HepG2 (cell line): Measurements from ENCODE around the gene HACD2. TPM values are rescaled to one million over a fixed set of nuclear protein-coding genes. Genes with fewer than 3 reads are reported as not detected.
A peak's percentile ranks its signal among the peaks of the same experiment; 100 is the strongest.

Experiments
- DPF2 ChIP-seq: sonication (generic); formaldehyde crosslinking; IDR thresholded peaks from 2 replicates; pipeline ENCODE4 v1.4.0; 2020; ENCODE audit warnings: mild to moderate bottlenecking, low read depth, missing genetic modification reagents, borderline replicate concordance
- ESRRA ChIP-seq: sonication (generic); formaldehyde crosslinking; IDR thresholded peaks from 2 replicates; pipeline ENCODE4 v1.5.1; 2020; ENCODE audit warnings: mild to moderate bottlenecking, low read depth, missing genetic modification reagents
- FOXC1 ChIP-seq: sonication (generic); formaldehyde crosslinking; IDR thresholded peaks from 2 replicates; pipeline ENCODE4 v1.8.0; 2022; ENCODE audit warnings: mild to moderate bottlenecking, missing genetic modification reagents, borderline replicate concordance
- FOXO1 ChIP-seq: sonication (generic); formaldehyde crosslinking; IDR thresholded peaks from 2 replicates; pipeline ENCODE4 v1.4.0; 2020; ENCODE audit warnings: missing genetic modification reagents
- GABPA ChIP-seq, 2 experiments: IDR thresholded peaks; 2 replicates each; pipeline ENCODE4 v1.6.1; 2011 to 2016; ENCODE audit warnings: low read depth in 2 of 2, low read length in 1 of 2, missing biosample characterization in 1 of 2, missing genetic modification characterization in 1 of 2
- HIVEP1 ChIP-seq: sonication (generic); formaldehyde crosslinking; IDR thresholded peaks from 2 replicates; pipeline ENCODE4 v1.4.0; 2020; ENCODE audit warnings: mild to moderate bottlenecking, missing genetic modification reagents
- IRF2 ChIP-seq: IDR thresholded peaks from 2 replicates; pipeline ENCODE4 v1.6.1; 2018; ENCODE audit warnings: missing genetic modification reagents, missing compliant biosample characterization
- IRF9 ChIP-seq: sonication (generic); formaldehyde crosslinking; IDR thresholded peaks from 2 replicates; pipeline ENCODE4 v1.8.0; 2022; ENCODE audit warnings: missing genetic modification reagents, mild to moderate bottlenecking, borderline replicate concordance
- IRX3 ChIP-seq: sonication (generic); formaldehyde crosslinking; IDR thresholded peaks from 2 replicates; pipeline ENCODE4 v1.8.1; 2023; ENCODE audit warnings: mild to moderate bottlenecking, low read depth, missing genetic modification reagents, borderline replicate concordance
- KDM3A ChIP-seq: IDR thresholded peaks from 2 replicates; pipeline ENCODE4 v1.6.1; 2018; ENCODE audit warnings: low read depth, missing compliant biosample characterization
- KMT2B ChIP-seq: IDR thresholded peaks from 2 replicates; pipeline ENCODE4 v1.6.1; 2016; ENCODE audit warnings: missing genetic modification reagents, missing compliant biosample characterization
- MTA3 ChIP-seq: sonication (generic); formaldehyde crosslinking; IDR thresholded peaks from 2 replicates; pipeline ENCODE4 v1.4.0; 2020; ENCODE audit warnings: missing genetic modification reagents
- MTF2 ChIP-seq: sonication (generic); formaldehyde crosslinking; IDR thresholded peaks from 2 replicates; pipeline ENCODE4 v1.5.0; 2020; ENCODE audit warnings: missing genetic modification reagents, borderline replicate concordance
- MZF1 ChIP-seq: sonication (generic); formaldehyde crosslinking; IDR thresholded peaks from 2 replicates; pipeline ENCODE4 v1.8.1; 2023; ENCODE audit warnings: mild to moderate bottlenecking, missing genetic modification reagents, borderline replicate concordance
- SIX4 ChIP-seq: sonication (generic); formaldehyde crosslinking; IDR thresholded peaks from 2 replicates; pipeline ENCODE4 v1.4.0; 2020; ENCODE audit warnings: missing genetic modification reagents
- SMAD3 ChIP-seq: sonication (generic); formaldehyde crosslinking; IDR thresholded peaks from 2 replicates; pipeline ENCODE4 v1.4.0; 2020; ENCODE audit warnings: missing genetic modification reagents
- SP4 ChIP-seq: sonication (generic); formaldehyde crosslinking; IDR thresholded peaks from 2 replicates; pipeline ENCODE4 v1.8.1; 2023; ENCODE audit warnings: mild to moderate bottlenecking, missing genetic modification reagents
- XRCC5 ChIP-seq: fragments of 200-400 bp; formaldehyde crosslinking; optimal IDR thresholded peaks from 2 replicates; pipeline ENCODE3; 2017; ENCODE audit warnings: mild to moderate bottlenecking, low read length
- ZBTB7A ChIP-seq: sonication (generic); formaldehyde crosslinking; IDR thresholded peaks from 2 replicates; pipeline ENCODE4 v1.8.0; 2022; ENCODE audit warnings: mild to moderate bottlenecking, missing genetic modification reagents
- ZFP91 ChIP-seq: sonication (generic); formaldehyde crosslinking; IDR thresholded peaks from 2 replicates; pipeline ENCODE4 v1.9.0; 2022; ENCODE audit warnings: missing genetic modification reagents, mild to moderate bottlenecking, borderline replicate concordance
- ZNF224 ChIP-seq: sonication (generic); formaldehyde crosslinking; IDR thresholded peaks from 2 replicates; pipeline ENCODE4 v1.5.0; 2020; ENCODE audit warnings: mild to moderate bottlenecking, missing genetic modification reagents
- ZNF264 ChIP-seq: sonication (generic); formaldehyde crosslinking; IDR thresholded peaks from 2 replicates; pipeline ENCODE4 v1.4.0; 2020; ENCODE audit warnings: missing genetic modification reagents
- ZNF547 ChIP-seq: sonication (generic); formaldehyde crosslinking; IDR thresholded peaks from 2 replicates; pipeline ENCODE4 v1.5.1; 2020; ENCODE audit warnings: mild to moderate bottlenecking, missing genetic modification reagents
- ZNF614 ChIP-seq: IDR thresholded peaks from 2 replicates; pipeline ENCODE4 v1.6.1; 2018; ENCODE audit warnings: missing biosample characterization, missing genetic modification reagents, inconsistent platforms, borderline replicate concordance
- ZNF772 ChIP-seq: sonication (generic); formaldehyde crosslinking; IDR thresholded peaks from 2 replicates; pipeline ENCODE4 v1.5.0; 2020; ENCODE audit warnings: mild to moderate bottlenecking, missing genetic modification reagents
- ZNF775 ChIP-seq: sonication (generic); formaldehyde crosslinking; IDR thresholded peaks from 2 replicates; pipeline ENCODE4 v1.4.0; 2020; ENCODE audit warnings: missing genetic modification reagents, mild to moderate bottlenecking, moderate library complexity, borderline replicate concordance
- polyA plus RNA-seq, 8 experiments: library from polyadenylated mRNA; depleted of rRNA in 3 of 8; stranded (reverse) in 7 of 8; unstranded in 1 of 8; fragments of >200 nt; fragmentation: Illumina TruSeq in 4 of 8; extraction: Trizol in 4 of 8; gene quantifications; 2 replicates each; pipeline versions ENCODE4 v1.2.1 to v1.2.3, GENCODE V29; 2011 to 2016; ENCODE audit warnings: low read depth in 4 of 8, missing spikeins in 1 of 8, mixed read lengths in 1 of 8; ENCODE audit not compliant: insufficient read depth in 1 of 8
- total RNA-seq, 5 experiments: library from RNA; depleted of rRNA; stranded (reverse); fragments of >200 nt; fragmentation: Illumina TruSeq; extraction: Trizol; gene quantifications; 2 replicates each; pipeline ENCODE4 v1.2.3, GENCODE V29; 2016; ENCODE audit warnings: low read depth in 1 of 5
- TF ChIP-seq, protein P1 (sequence below): sonication (generic); formaldehyde crosslinking; IDR thresholded peaks from 2 replicates; pipeline ENCODE4 v1.9.0; 2021; ENCODE audit warnings: missing genetic modification reagents, borderline replicate concordance

HACD2 gene
- total and polyA plus RNA-seq, 2 of the 13 experiments (the other 11 are each of a cell fraction or from before 2014, with no cell fraction given): 47.0 to 50.4 TPM

DNA sequence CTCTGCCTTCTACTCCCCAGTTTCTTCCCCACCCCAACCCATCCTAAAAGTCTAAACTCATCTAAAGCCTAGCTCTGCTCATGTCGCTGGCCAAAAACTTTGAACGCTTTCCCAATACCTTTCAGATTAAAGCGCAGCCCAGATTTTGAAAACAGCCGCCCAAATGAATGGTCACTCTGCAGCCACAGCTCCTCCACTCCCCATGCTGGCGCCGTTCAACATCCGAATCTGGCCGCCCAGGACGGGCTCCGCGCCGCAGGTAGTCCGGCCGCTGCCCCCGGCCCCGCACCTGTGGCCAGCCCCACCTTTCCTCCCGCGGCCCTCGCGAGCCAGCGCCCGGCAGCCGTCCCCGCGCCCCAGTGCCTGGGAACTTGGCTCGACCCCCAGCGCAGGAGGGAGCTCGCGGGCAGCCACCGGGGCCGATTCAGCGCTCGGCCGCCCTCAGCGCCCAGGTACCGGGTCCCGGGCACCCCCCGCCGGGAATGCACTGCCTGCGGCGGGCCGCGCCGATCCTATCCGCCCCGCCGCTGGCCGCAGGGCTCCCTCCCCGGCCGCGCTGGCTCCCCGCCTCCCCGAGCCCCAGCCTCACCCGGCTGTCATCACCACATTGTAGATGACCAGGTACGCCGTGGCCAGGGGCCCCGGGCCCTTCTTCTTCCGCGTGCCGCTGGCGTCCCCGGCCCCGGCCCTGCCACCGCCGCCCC is 417 bp downstream of the HACD2 start (continued):
- TF ChIP-seq HIVEP1 (CRISPR knock-in tag) (no peak), SMAD3 (CRISPR knock-in tag) (no peak), IRF9 (CRISPR knock-in tag) (peak; percentile 66; the same call in 1 of the 2 replicates), MZF1 (no peak), FOXC1 (CRISPR knock-in tag) (0 out of 2 replicates have a peak, but pooled peaks have one; percentile 47), ZNF224 (CRISPR knock-in tag) (no peak), KMT2B (CRISPR knock-in tag) (no peak; the same call in 1 of the 2 replicates), ZBTB7A (CRISPR knock-in tag) (no peak), MTA3 (CRISPR knock-in tag) (no peak), KDM3A (no peak), SIX4 (CRISPR knock-in tag) (no peak), MTF2 (CRISPR knock-in tag) (no peak), ZNF264 (CRISPR knock-in tag) (no peak), ZNF775 (CRISPR knock-in tag) (no peak), XRCC5 (no peak), ZFP91 (CRISPR knock-in tag) (no peak), FOXO1 (CRISPR knock-in tag) (no peak; the same call in 1 of the 2 replicates), GABPA (IDR thresholded peaks at IDR 0.05; ENCODE audit: low read depth, low read length) (no peak), GABPA (CRISPR knock-in tag; IDR thresholded peaks at IDR 0.05; ENCODE audit: low read depth) (no peak), ZNF614 (CRISPR knock-in tag) (0 out of 2 replicates have a peak, but pooled peaks have one; percentile 14), ZNF772 (CRISPR knock-in tag) (no peak), DPF2 (CRISPR knock-in tag) (no peak), ESRRA (CRISPR knock-in tag) (no peak; the same call in 1 of the 2 replicates), SP4 (CRISPR knock-in tag) (no peak), IRX3 (CRISPR knock-in tag) (no peak), ZNF547 (CRISPR knock-in tag) (peak; percentile 88; the same call in 1 of the 2 replicates), IRF2 (CRISPR knock-in tag) (no peak)
- TF ChIP-seq, protein P1, sequence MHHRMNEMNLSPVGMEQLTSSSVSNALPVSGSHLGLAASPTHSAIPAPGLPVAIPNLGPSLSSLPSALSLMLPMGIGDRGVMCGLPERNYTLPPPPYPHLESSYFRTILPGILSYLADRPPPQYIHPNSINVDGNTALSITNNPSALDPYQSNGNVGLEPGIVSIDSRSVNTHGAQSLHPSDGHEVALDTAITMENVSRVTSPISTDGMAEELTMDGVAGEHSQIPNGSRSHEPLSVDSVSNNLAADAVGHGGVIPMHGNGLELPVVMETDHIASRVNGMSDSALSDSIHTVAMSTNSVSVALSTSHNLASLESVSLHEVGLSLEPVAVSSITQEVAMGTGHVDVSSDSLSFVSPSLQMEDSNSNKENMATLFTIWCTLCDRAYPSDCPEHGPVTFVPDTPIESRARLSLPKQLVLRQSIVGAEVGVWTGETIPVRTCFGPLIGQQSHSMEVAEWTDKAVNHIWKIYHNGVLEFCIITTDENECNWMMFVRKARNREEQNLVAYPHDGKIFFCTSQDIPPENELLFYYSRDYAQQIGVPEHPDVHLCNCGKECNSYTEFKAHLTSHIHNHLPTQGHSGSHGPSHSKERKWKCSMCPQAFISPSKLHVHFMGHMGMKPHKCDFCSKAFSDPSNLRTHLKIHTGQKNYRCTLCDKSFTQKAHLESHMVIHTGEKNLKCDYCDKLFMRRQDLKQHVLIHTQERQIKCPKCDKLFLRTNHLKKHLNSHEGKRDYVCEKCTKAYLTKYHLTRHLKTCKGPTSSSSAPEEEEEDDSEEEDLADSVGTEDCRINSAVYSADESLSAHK (CRISPR knock-in tag): no peak
